ENCODE measurements around the gene LCP1.

Gene LCP1

DNA sequence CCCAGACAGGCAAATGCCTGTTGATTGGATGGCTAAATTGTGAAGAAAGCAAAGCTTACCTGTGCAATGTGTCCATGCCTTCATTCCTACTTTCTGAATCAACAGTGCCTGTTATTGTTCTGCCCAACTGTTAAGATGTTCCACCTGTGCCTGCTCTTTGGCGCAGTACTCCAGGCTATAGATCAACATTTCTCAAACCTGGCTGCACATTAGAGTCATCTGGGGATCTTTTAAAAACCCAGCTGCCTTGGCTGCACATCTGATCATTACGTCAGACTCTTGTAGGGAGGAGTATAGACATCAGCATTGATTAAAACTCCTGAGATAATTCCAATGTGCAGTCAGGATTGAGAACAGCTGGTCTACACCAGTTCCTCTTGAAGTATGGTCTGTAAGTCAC, 60.9 kb downstream of the LCP1 start:
- DNase-seq: no peak
- peaks cover 32% of the 10 kb centered on the region for H3K4me1 Mint-ChIP-seq (ENCODE audit: low read depth)
- no peak overlapping the region for H3K4me3 Mint-ChIP-seq
- H3K9me3 Mint-ChIP-seq: no peaks in the 10 kb centered on the region
- no peak overlapping the region for H3K27ac Mint-ChIP-seq
- peaks cover 7% of the 10 kb centered on the region for H3K36me3 Mint-ChIP-seq (ENCODE audit: low read depth)
- H3K27me3 Mint-ChIP-seq: no peaks in the 10 kb centered on the region

DNA sequence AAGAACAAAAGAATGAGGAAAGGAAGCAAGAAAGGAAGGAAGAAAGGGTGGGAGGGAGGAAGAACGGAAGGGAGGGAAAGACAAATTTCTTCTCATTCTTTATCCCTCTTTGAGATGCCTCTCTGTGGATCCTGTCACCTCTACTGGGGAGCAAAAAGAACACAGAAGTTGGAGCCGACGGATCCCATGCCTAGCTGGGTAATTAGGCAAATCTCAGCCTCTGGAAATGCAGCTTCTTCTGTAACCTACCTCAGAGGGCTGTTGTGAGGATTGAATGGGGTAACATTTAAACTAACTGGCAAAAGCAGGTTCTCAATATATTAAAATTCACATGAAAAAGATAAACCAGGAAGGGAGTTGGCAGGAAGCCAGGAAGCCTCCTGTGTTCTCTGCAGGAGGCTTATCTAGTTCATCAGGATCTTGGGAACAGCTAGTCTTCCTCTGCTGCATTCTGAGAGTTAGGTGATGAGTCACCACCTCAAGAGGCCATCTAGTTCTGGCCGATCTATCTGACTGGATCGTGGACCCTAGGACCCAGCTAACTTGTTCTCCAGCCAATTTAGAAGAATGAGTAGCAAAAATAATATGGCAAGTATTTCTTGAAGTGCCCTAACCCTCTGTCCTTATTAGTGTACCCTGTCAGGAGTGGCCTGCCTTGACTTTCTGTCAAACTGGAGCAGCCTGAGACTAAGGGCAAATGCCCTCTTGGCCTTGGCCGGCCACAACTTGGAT, 61.9 kb downstream of the LCP1 start:
- no peak for DNase-seq
- Mint-ChIP-seq H3K4me1 (ENCODE audit: low read depth) (peaks cover 23% of the 10 kb centered on the region), H3K27me3 (no peaks in the 10 kb centered on the region), H3K4me3 (no peak overlapping the region), H3K36me3 (ENCODE audit: low read depth) (no peaks in the 10 kb centered on the region), H3K27ac (no peak overlapping the region), H3K9me3 (no peaks in the 10 kb centered on the region)

DNA sequence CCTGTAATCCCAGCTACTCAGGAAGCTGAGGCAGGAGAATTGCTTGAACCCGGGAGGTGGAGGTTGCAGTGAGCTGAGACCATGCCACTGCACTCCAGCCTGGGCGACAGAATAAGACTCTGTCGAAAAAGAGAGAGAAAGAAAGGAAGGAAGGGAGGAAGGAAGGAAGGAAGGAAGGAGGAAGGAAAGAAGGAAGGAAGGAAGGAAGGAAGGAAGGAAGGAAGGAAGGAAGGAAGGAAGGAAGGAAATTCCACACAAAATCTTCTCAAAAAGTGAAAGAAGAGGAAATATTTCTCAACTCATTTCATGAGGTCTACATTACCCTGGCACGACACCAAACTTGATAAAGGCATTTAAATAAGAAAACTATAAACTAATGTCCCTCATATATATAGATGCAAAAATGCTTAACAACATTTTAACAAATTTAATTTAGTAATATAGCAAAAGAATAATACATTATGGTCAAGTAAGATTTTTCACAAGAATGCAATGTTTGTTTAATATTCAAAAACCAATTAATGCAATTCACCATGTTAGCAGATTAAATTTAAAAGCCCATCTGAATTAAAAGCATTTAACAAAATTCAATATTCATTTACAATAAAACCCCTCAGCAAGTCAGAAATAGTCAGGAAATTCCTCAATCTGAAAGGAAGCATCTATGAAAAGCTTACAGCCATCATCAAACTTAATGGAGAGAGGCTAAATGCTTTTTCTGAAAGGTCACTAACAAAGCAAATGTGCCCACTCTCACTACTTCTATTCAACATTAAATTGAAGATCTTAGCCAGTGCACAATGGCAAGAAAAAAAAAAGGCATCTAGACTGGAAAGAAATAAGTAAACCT, 65.1 kb downstream of the LCP1 start:
- no peak overlapping the region for H3K27ac Mint-ChIP-seq
- no peaks in the 10 kb centered on the region for H3K9me3 Mint-ChIP-seq
- no peaks in the 10 kb centered on the region for H3K36me3 Mint-ChIP-seq (ENCODE audit: low read depth)
- H3K4me3 Mint-ChIP-seq: no peak overlapping the region
- no peak for DNase-seq
- H3K27me3 Mint-ChIP-seq: peaks cover 6% of the 10 kb centered on the region
- peaks cover 3% of the 10 kb centered on the region for H3K4me1 Mint-ChIP-seq (ENCODE audit: low read depth)

DNA sequence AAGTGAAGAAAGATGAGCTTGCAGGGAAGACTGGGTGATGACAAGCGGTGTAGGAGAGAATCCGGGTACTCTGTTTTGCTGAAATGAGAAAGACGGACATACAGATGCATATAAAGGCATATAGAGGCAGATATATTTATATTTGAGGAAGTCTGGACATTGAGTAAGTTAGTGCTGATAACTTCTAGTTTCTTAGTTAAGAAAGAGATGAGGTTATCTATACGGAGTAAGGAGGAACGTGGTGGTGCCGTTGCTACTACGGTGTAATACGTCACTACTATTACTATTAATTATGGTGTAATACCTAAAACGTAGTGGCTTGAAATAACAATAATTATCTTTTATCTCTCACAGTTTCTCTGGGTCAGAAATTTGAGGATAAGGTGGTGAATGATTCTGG, 67.4 kb downstream of the LCP1 start:
- Mint-ChIP-seq H3K4me3 (no peak overlapping the region), H3K27ac (no peak overlapping the region), H3K36me3 (ENCODE audit: low read depth) (no peaks in the 10 kb centered on the region), H3K9me3 (no peaks in the 10 kb centered on the region), H3K4me1 (ENCODE audit: low read depth) (no peaks in the 10 kb centered on the region), H3K27me3 (peaks cover 14% of the 10 kb centered on the region)
- no peak for DNase-seq

DNA sequence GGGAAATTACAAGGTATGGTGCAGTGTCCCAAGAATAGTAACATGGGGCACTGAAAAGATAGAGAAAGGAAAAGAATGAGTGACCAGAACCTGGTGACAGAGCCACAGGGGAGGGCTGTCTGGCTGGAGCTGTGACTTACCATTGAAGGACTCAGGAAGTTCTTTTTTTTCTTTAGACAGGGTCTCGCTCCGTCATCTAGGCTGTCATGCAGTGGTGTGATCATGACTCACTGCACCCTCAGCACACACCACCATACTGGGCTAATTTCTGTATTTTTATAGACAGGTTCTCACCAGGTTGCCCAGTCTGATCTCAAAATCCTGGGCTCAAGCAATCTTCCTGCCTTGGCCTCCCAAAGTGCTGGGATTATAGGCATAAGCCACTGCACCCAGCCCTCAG, 68.4 kb downstream of the LCP1 start:
- no peak overlapping the region for H3K4me3 Mint-ChIP-seq
- peaks cover 17% of the 10 kb centered on the region for H3K27me3 Mint-ChIP-seq
- no peaks in the 10 kb centered on the region for H3K4me1 Mint-ChIP-seq (ENCODE audit: low read depth)
- H3K27ac Mint-ChIP-seq: no peak overlapping the region
- DNase-seq: no peak
- no peaks in the 10 kb centered on the region for H3K9me3 Mint-ChIP-seq
- no peaks in the 10 kb centered on the region for H3K36me3 Mint-ChIP-seq (ENCODE audit: low read depth)

DNA sequence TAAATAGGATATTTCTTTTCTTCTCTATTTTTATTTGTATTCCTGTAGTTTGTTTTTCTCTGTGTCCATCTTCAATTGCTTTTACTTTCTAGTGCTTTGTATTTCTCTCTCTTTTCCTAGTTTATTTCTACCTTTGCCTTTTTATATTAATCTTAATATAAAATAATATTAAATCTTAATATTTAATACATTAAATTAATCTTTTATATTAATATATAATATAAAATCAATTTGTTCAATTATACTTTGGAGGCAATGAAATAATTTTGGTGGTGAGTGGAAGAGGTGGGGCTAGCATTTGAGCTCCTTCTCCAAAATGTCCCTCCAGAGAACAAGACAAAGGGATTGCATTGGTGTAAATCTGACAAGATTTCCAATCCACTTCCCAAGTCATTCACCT, 70.8 kb downstream of the LCP1 start:
- H3K36me3 Mint-ChIP-seq (ENCODE audit: low read depth): no peaks in the 10 kb centered on the region
- peaks cover 8% of the 10 kb centered on the region for H3K4me1 Mint-ChIP-seq (ENCODE audit: low read depth)
- DNase-seq: no peak
- no peak overlapping the region for H3K4me3 Mint-ChIP-seq
- no peaks in the 10 kb centered on the region for H3K9me3 Mint-ChIP-seq
- peaks cover 20% of the 10 kb centered on the region for H3K27me3 Mint-ChIP-seq
- H3K27ac Mint-ChIP-seq: no peak overlapping the region

DNA sequence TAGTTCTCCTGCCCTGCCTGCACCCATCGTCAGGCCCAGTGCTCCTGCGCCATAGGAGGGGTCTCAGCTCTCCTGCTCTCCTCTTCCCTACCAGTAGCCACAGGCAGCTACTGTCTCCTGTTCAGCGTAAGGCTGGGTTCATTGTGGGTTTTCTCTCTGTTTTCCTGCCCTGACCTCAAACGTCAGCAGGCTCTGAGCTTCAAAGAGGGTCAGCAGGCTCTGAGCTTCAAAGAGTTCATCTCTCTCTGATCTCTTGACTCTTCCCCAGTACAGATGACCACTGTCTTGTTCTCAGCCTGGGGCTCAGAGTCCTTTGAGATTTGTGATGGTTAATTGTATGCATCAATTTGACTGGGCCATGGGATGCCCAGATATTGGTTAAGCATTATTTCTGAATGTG, 72.5 kb downstream of the LCP1 start:
- H3K4me1 Mint-ChIP-seq (ENCODE audit: low read depth): peaks cover 8% of the 10 kb centered on the region
- no peaks in the 10 kb centered on the region for H3K9me3 Mint-ChIP-seq
- H3K4me3 Mint-ChIP-seq: no peak overlapping the region
- H3K27ac Mint-ChIP-seq: no peak overlapping the region
- peaks cover 20% of the 10 kb centered on the region for H3K27me3 Mint-ChIP-seq
- H3K36me3 Mint-ChIP-seq (ENCODE audit: low read depth): no peaks in the 10 kb centered on the region
- DNase-seq: no peak

DNA sequence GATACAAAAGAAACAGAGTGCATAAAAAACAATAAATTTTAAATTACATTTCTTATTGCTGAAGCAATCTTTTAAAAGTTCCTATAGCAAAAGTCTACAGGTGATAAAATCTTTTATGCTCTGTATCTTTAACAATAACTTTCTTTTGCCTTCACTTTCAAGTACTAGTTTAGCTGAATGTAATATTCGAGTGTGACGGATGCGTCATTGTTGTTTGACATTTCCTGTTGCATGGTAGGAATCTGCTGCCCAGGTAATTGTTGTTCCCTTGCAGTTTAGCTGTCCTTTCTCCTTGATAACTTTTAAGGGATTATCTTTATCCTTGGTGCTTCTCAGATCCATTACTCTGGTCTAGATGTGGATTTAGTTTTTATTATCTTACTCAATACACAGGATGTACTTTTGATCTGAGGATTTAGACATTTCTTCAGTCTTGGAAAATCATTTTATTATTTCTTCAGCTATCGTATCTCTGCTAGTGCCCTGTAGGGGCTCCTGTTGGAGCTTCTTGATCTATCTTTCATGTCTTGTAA, 75.1 kb downstream of the LCP1 start:
- no peak overlapping the region for H3K4me3 Mint-ChIP-seq
- H3K27ac Mint-ChIP-seq: no peak overlapping the region
- peaks cover 14% of the 10 kb centered on the region for H3K27me3 Mint-ChIP-seq
- peaks cover 8% of the 10 kb centered on the region for H3K4me1 Mint-ChIP-seq (ENCODE audit: low read depth)
- no peaks in the 10 kb centered on the region for H3K36me3 Mint-ChIP-seq (ENCODE audit: low read depth)
- H3K9me3 Mint-ChIP-seq: no peaks in the 10 kb centered on the region
- no peak for DNase-seq

DNA sequence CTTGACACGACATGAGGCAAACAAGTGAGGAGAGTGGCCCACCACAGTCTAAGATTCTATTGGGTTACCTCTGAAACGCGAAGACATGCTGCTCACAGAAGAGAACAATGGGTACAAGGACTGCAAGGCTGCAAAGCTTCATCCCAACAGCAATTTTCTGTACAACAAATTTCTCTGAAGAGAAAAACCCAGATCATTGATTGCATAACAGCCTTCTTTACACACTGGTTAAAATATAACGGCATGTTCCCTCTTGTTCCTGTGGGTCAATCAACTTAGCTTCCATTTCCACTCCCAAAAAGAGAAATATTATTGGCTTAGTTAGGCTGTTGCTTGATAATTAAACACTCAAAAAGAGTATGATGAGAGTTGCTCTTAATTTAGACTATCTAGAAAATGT, 77.1 kb downstream of the LCP1 start, which contains the start of gene CPB2:
Gene CPB2, minus strand, starts transcription at position 166 of the 400 bp plus-strand sequence. Its CDS starts 24 bp downstream, at position 142.
- Mint-ChIP-seq H3K27ac (no peak within 1 kb of the TSS), H3K27me3 (peaks cover 6% of the 10 kb centered on the region), H3K36me3 (ENCODE audit: low read depth) (no peaks in the 10 kb centered on the region), H3K9me3 (no peaks in the 10 kb centered on the region), H3K4me3 (no peak within 1 kb of the TSS), H3K4me1 (ENCODE audit: low read depth) (peaks cover 8% of the 10 kb centered on the region)
- DNase-seq: no peak

DNA sequence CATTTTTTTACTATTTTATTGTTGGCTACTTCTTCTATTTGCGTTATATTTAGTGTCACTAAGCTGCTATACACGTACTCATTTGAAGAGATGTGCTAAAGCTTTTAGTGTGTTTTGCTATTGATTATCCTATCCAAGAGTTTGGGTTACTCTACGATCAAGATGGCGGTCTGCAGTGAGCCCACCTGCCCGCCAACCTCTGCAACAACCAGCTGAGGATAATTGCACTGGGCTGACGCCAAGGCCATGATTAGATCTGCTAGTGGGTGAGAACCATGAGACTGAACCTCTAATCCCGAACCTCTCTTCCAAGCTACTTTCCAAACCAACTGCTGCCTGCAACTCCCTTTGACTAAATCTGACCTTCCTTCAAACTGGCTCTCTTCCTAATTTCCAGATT, 78.9 kb downstream of the LCP1 start:
- peaks cover 8% of the 10 kb centered on the region for H3K4me1 Mint-ChIP-seq (ENCODE audit: low read depth)
- H3K4me3 Mint-ChIP-seq: no peak overlapping the region
- H3K9me3 Mint-ChIP-seq: no peaks in the 10 kb centered on the region
- H3K27me3 Mint-ChIP-seq: no peaks in the 10 kb centered on the region
- H3K27ac Mint-ChIP-seq: no peak overlapping the region
- DNase-seq: no peak
- no peaks in the 10 kb centered on the region for H3K36me3 Mint-ChIP-seq (ENCODE audit: low read depth)

DNA sequence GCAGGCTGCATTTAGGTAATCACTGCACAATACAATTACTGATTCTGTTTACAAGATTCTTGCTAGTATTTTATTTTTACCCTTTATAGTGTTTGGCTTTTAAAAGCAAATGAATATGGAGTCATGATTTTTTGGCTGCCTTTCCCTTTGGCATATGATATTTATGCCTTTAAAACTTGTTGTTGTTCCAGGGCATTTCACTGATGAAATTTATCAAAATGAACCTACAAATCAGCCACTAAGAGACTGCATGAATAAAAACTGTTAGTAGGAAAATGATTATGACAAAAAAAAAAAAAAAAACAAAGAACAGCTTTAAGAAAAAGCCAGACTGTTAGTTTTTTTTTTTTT, 79.7 kb downstream of the LCP1 start:
- H3K4me1 Mint-ChIP-seq (ENCODE audit: low read depth): peaks cover 5% of the 10 kb centered on the region
- H3K27me3 Mint-ChIP-seq: no peaks in the 10 kb centered on the region
- no peaks in the 10 kb centered on the region for H3K36me3 Mint-ChIP-seq (ENCODE audit: low read depth)
- no peak overlapping the region for H3K4me3 Mint-ChIP-seq
- no peaks in the 10 kb centered on the region for H3K9me3 Mint-ChIP-seq
- DNase-seq: no peak
- H3K27ac Mint-ChIP-seq: no peak overlapping the region

DNA sequence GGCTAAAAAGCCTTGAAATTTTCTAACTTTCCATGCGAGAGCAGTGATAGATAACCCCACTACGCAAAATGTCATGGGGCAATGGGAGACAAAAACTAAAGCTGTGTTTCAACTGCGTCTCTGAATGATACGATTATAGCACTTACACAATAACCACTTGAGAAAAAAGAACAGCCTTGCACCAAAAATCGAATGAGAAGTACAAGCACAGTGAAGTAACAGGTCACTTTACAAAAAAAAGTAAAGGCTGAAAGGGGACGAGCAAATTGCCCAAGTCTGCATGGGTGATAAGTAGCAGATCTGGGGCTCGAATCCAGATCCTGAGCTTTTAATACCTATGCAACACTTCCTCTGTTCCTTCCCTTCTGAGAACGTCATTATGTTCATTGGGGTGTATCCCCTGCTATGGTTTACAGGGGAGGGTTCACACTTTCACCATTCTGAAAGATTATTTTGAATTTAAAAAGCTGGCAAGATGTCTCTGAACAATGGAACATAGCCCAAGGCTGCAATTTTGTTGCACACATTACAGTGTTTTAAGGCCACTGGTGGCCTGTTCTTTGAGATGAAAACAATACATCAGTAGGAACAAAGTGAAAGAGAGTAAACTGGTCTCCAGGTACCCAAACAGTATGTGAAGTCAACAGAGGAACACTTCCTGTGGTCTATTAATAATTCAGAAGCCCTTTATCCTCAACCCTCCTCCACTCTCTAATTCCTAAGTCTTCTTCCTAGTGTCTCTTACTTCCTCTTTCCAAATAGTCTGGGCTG, 80.3 kb downstream of the LCP1 start:
- Mint-ChIP-seq H3K4me1 (ENCODE audit: low read depth) (no peaks in the 10 kb centered on the region), H3K9me3 (no peaks in the 10 kb centered on the region), H3K27me3 (peaks cover 3% of the 10 kb centered on the region), H3K27ac (no peak overlapping the region), H3K4me3 (no peak overlapping the region), H3K36me3 (ENCODE audit: low read depth) (no peaks in the 10 kb centered on the region)
- DNase-seq: no peak

DNA sequence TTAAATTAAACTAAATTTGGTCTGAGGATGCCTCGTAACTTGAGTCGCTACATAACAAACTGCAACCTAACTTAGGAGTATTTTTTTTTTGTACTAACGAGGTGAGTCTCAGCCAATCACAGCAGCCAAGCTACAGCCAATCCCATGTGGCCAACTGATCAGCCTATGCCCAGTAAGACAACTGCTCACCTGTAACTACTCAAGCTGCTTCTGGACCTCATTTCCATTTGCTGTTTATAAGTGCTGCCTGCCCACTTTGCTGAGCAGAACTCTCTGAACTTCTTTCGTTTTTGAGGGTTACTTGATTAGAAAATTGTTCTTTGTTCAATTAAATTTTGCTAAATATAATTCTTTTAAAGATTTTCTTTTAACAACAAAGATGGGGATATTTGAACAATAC, 81.0 kb downstream of the LCP1 start:
- H3K27ac Mint-ChIP-seq: no peak overlapping the region
- H3K4me1 Mint-ChIP-seq (ENCODE audit: low read depth): no peaks in the 10 kb centered on the region
- no peak for DNase-seq
- no peaks in the 10 kb centered on the region for H3K9me3 Mint-ChIP-seq
- H3K27me3 Mint-ChIP-seq: peaks cover 7% of the 10 kb centered on the region
- H3K36me3 Mint-ChIP-seq (ENCODE audit: low read depth): no peaks in the 10 kb centered on the region
- no peak overlapping the region for H3K4me3 Mint-ChIP-seq

DNA sequence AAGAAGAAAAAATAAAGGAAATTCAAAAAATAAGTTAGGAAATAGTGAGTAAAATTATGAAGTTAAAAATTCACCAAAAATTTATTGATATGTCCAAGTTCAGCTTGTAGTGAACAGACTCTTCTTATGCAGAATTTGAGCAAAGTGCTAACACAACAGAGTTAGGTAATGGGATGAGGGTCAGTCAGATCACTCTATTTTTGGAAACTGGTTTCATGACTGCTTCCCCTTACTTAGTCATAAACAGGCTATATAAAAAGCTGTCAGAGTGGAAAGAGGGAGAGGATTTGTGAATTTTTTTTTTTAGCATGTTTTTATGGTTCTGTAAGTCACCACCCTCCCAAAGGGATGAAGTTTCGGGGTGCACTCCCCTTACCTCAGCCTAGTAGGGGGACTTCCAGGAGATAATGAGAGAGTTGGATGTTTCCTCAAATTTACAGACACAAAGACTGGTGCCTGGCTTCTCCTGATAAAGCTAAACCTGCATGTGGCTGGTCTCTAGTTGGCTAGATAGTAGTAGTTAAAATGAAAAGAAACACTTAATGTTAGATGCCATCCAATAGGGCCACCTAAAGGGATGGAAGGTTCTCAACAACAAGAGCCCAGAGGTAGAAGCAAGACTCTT, 81.7 kb downstream of the LCP1 start:
- no peak overlapping the region for H3K27ac Mint-ChIP-seq

More for the DNA sequence above, 81.7 kb downstream of the LCP1 start:
- Mint-ChIP-seq H3K36me3 (ENCODE audit: low read depth) (no peaks in the 10 kb centered on the region), H3K9me3 (no peaks in the 10 kb centered on the region), H3K4me1 (ENCODE audit: low read depth) (no peaks in the 10 kb centered on the region), H3K4me3 (no peak overlapping the region), H3K27me3 (peaks cover 7% of the 10 kb centered on the region)
- DNase-seq: no peak

All from activated T-cell treated with anti-CD3 and anti-CD28 coated beads, Interleukin-2, amount 50 U/mL, for 24 hours (primary cell).